NCI-H2171 (cell line): ENCODE measurements around the gene NHSL1.
"Not testable (repeated sequence)": the region's sequence is repeated elsewhere in the genome, so short reads cannot be mapped to it uniquely, and the experiment has no call there.

ENCODE experiments used
- DNase-seq: peaks from one replicate; lab custom pipeline; 2025; lab: John Stamatoyannopoulos, UW

The NHSL1 gene

DNA sequence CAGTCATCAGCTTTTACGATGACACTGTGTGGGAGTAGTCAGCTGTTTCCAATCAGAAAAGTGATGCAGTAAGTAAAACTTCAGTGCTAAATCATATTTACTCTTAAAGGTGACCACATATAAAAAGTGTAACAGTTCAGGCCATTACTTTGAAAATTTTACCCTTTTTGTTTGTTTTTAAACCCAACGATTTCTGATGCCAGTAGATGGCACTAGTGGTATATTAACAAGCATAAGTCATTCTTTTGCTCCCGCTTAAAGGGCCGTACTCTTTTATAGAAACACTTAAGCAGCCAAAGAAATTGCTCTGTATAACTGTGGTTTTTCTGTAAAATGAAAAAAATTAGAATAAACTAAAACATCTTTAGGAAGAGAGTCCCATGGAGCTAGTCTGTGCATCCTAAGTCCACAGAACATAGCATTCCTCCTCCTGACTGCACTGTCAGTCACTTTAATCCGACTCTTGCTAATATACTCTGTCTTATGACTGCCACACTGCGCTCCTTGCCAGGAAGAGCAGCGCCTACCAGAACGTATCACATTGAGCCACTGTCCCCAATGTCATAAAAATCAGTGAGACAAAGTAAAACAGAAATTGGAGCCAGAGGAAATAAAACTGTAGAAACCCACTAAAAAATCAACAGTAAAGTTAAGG lies 70.2 kb downstream of the NHSL1 start:
- peak; percentile 42 for DNase-seq

DNA sequence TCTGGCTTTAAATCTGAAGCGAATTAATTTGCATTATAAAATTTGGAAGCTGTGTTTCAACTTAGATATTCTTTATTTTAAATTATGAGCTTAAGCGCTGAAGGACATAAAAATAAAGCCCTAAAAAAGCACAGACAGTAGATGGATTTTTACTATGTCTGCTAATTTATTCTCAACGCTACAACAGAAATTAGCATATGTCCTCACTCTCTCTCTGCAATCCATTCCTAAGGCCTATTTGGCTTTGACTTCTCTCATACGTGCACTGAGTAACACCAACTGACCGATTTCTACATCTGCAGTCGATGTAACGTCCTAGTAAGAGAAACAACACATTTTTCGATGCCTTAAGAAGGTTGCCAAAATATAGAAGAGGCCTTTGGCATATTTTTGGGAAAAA lies 71.6 kb downstream of the NHSL1 start:
- no peak for DNase-seq

DNA sequence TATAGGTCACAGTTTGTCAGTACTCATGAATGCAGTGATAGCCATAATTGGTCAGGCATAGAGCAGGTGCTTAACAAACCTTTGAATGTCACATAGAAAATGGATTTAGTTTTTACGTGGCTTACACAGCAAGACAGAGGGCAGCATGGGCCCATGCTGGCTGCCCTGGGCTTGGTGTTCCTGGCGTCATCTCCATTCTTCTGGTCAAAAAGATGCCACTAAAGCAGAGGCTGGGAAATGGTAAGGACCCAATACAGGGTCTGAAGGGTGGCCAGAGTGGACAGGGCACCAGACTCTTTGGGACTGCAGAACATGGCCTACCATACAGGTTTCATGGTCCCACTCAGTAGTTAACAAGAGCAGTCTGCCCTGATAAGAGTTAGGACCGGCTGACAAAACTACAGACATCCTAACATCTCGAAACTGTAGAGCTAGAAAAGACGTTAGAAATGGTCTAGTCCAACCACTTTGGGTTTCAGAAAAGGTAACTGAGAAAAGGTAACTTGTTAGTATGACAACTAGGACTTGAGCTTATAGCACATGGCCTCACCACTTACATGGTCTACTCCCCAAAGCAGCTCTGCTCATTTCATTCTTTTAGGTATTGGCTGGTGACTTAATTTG lies 72.7 kb downstream of the NHSL1 start:
- DNase-seq: no peak

DNA sequence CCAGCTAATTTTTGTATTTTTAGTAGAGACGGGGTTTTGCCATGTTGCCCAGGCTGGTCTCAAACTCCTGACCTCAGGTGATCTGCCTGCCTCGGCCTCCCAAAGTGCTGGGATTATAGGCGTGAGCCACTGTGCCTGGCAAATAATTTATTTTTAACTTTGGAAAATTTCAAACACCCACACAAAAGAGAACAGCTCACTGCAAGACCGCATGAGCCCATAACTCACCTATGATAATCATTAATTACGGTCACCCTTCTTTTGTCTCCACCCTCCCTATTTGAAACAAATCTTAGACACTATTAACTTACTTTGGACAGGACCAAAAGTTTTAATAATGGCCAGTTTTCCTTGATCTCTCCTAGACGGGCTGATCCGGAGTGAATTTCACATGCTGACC lies 74.0 kb downstream of the NHSL1 start:
- not testable (repeated sequence) for DNase-seq

DNA sequence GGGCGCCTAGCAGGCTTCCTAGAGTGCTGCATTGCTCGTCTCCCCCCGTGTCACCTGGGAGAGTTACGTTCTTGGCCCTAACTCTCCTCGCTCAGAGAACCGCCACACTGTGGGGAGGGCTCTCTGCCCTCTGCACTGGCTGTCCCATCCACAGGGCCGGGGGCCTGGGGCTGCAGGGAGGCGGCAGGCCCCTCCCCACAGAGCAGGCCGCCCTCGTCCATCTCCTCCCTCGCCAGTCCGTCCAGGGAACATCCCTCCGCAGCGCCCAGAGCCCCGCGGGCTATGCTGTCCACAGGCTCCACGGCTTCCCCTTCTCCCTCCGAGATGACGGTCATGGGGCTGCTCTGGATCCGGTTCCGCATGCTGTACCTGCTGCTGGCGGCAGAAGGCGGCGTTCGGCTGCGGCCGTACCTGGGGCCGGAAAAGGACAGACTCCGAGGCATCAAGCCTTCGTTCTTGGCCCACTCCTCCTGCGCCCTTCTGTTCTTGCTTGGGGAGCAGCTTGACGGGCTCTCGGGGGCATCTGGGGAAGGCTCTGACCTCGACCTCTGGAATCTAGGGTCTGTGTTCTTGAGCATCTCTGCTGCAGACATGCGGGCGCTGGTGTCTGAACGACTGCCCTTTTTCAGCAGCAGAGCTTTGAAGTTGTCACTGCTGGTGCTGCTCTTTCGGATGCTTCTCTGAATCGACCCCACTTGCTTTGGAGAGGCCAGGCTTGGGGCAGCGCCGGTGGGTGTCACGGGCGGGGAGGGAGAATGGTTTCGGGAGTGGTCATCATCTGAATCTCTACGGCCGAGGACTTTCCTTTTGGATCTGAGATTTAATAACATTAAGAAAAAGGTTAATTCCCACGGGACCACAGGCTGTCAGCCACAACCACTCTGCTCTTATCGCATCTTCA lies 75.0 kb downstream of the NHSL1 start:
- no peak for DNase-seq

DNA sequence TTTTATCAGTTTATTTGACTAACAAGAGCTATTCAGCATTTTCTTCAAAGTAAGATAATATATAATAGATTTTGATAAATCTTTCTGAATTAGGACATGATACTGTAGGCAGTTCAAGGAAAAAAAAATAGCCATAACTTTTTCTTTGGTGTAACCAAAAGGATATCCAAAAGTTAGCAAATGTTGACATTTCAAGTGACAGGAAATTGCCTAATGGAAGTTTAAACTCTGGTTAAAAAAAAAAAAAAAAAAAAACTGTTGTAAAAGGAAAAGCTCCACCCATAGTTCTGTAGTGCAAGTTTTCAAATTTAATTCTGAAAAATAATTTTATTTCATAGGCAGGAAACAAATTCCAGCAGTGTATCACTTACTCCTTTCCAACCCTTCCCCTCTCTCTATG lies 76.4 kb downstream of the NHSL1 start:
- DNase-seq: no peak

DNA sequence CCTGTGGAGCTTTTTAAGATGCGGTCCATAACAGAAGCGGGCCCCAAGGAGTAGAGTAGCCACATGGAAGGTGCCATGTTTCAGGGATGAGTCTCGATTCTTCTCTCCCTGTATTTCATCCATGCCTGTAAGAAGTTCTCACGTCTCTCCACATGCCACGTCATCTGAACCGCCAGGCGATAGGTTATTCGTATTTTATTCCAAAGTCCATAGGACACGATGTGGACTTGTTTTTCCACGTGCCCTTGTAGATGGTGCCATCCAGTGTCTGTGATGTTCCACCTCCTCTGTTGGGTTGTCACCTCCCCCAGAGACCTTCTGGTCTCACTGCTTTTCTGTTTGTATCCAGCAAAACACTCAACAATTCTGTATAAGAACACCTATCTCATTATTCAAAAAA lies 77.7 kb downstream of the NHSL1 start:
- DNase-seq: no peak

DNA sequence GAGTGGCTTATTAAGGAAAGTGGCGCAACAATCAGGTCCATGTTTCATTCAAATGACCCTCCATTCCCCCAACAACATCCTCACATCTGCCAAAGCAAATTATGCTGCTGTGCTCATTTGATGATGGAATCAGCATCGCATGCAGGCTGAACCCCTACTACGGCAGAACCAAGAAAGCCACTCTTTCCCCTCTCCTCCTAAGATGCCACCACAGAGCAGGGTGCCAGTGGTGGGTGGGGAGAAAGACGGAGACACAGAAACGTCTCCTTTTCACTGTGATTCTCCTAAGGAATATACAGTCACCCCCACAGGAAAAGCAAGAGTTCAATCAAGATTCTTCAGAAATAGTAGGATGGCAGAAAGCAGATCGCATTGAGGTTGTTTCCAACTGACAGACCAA lies 78.2 kb downstream of the NHSL1 start:
- DNase-seq: no peak

DNA sequence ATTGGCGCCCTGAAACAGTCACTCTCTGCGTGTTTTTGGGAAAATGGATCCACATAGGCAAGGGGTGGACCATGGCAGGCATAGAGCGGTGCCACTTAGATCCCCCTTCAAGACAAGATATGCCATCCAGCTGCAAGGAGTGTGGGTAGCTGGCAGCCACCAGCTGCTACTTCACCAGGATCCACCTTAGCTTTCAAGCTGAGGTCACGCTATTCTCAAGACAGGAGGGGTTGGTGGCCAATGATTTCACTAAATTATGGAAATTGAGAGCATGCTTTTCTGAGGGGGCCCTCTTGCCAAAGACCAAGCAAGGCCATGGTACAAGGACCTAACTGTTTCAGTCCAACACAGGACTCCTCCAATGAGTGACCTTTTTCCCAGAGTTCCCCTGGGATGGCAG lies 78.9 kb downstream of the NHSL1 start:
- DNase-seq: no peak

DNA sequence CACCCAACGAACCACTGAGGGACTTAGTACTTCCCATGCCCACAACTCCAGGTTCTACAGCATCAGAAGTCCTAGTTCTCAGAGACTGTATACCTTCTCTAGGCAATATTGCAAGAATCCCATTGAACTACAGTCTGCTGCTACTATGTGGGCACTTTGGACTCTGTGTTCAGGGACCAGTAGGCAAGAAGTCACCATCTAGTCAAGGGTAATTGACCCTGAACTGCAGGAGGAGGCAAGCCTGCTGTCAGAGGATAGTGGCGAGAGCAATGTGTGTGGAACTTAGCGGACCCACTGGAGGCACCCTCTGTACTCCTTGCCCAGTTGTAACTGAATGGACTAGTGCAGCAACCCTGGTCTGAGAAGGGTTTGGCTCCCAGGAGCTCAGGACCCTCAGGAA lies 79.5 kb downstream of the NHSL1 start:
- DNase-seq: no peak

DNA sequence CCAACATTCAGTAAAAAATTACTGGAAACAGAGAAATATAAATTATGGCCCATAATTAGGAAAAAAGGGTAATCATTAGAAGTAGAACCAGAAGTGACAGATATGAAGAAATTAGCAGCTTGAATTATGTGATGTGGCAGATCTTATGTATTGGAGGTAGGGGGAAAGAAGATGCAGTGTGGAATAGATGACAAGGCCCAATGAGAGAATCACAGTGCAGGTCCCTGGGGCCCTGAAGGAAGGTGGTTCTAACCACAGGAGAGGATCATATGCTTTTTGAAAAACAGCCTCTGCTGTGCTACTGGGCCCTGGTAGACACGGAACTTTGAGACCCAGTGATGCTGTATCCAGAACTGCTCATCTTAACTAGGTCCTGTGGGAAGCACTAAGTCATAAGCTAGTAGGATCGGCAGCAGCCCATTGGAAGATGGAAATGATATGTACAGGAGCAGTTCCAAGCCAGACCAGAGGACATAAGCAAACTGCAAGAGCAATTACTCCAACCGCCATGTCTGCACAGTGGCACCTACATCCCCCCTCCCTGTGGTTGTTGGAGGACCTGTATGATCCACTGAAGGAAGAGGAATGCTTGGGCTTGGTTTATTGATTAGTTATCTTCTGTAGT lies 81.1 kb downstream of the NHSL1 start:
- DNase-seq: no peak

DNA sequence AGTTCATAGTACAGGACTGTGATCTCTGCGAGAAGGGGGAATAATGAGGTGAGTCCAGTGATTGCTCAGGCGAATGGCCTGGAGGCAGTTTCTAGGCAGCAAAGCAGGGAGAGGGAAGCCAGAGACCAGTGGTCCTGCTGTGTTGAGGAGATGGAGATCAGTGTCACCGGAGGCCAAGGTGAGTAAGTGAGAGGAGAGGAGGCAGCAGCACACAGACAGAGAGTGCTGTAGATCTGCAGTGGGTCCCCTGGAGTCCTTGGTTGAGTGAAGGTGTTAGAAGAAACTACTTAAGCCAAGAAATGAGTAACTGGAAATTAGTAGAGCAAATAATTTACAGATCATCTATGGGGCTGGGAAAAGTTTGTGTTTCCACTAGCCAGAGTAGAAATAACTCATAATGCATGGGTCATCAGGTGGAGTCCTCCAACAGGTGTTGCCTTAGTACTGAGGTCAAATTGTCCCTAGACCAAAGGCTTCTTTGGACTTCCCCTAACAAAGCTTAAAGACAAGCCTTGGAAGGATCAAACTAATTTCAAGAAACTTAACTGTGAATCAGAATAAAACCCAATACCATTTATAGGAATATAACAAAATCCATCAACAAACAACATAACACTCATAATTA lies 81.7 kb downstream of the NHSL1 start:
- no peak for DNase-seq

DNA sequence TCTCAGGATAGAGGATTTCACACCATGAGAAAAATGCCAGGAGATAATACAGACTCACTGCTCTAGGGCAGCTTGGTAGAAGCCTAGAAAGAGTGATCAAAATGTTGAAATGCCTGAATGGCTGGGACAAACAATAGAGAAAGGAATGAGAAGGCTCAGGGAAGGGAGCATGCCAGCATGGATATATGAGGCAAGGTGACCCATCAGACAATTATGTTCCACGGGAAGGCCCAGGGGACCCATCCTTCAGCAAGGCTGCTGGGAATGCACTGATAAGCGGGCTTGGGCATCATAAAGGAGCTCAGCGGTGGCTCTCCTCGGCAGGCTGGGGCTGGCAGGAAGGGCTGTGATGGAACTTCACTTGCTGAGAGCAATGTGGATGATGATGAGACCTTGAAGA lies 83.1 kb downstream of the NHSL1 start:
- no peak for DNase-seq

DNA sequence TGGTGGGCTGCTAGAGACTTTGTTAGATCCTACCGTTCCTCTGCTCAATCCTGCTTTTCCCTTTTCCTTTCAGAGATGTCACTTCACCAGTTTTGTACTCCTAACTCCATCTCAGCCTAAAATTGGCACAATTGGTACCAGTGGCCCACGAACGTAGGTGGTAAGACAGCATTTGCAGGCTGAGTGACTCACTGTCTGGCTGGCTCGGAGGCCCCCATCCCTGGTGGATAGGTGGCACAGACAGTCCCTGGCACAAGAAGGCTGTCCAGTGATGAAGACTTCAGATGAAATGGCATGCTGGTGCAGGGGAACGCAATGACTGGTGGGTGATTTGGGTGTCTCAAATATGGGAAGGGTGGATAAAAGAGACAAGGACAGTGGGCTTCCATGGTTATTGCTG lies 84.2 kb downstream of the NHSL1 start:
- DNase-seq: no peak

DNA sequence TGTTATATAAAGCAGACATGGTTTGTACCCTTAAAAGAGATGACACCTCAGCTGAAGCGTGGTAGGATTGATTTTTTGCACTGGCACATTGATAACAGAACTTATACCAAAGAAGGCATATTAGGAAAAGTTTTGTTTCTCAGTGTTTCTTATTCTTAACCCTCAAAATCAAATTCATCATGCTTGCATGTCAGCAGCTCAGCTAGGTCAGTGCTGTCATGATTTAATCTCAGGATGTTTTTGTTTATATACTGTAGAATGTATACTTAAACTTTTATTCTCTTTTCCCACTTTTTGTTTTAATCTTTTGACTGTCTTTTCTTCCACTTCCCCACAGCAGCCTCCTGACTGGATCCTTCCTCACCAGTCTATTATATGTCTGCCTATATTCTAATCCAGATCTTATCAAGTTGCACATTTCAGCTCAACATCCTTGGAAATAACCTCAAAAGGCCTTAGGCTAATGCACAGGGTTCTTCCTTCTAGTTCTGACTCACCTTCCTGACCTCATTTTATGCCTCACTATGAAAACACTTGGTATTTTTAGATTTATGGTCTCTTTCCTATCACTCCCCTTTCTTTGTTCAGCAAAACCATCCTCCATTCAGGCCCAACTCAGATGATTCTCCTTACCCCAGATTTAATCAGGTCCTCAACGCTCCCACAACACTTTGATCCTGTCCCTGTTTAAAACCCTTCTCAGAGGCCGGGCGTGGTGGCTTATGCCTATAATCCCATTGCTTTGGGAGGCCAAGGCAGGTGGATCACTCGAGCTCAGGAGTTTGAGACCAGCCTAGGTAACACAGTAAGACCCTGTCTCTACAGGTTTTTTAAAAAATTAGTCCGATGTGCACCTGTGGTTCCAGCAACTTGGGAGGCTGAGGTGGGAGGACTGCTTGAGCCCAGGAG lies 88.1 kb downstream of the NHSL1 start:
- no peak for DNase-seq

DNA sequence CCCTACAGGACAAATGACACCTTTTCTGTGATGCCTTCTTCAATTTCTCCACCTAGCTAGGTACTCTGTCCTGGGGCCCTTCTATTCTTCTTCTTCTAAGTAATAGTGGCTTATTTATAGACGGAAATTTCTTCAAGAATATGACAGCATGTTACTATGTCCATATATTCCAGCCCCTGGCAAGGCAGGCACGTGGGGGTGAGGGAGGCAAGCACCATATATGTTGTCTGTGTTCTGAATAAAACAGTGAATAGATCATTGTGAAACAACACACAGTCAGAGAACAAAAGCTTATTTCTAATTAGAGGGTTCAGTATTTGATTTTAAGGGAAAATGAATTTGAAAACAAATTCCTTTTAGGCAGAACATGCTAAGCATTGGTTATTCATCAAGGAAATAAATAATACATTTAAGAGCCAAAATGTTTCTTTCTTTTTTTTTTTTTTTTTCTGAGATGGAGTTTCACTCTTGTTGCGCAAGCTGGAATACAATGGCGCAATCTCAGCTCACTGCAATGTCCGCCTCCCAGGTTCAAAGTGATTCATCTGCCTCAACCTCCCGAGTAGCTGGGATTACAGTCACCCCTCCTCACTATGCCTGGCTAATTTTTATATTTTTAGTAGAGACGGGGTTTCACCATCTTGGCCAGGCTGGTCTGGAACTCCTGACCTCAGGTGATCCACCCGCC lies 89.1 kb downstream of the NHSL1 start:
- DNase-seq: no peak

DNA sequence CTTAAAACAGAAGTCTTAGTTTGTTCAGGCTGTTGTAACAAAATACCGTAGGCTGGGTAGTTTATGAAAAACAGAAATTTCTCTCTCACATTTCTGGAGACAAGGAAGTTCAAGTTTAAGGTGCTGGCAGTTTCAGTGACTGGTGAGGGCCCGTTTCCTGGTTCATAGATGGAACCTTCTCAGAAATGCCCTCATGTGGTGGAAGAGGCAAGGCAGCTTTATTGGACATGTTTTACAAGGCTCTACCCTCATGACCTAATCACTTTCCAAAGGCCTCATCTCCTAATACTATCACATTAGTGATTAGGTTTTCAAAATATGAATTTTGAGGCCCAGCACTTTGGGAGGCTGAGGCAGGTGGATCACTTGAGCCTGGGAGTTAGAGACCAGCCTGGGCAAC lies 92.9 kb downstream of the NHSL1 start:
- DNase-seq: no peak

DNA sequence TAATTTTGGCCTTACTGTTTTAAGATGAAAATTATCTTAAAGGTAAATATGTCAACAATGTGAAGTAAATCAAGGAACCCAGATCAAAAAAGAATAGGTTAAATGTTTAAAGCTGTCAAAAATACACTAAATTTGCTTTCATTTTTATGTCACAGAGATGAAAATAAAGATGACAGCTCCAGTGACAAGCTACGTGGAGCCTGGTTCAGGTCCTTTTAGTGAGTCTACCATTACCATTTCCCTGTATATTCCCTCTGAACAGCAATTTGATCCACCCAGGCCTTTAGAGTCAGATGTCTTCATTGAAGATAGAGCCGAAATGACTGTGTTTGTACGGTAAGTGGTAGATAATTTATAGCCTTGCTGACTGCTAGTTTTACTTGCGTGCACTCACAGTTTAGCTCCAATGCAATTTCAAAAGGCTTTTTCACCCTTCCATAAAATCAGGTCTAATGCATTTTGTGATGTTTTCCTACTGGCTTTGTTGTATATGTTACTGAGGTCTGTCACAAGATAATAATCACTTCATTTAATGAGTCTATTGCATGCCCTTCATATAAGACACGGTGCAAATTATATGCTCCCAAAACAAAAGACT lies 93.4 kb downstream of the NHSL1 start:
- no peak for DNase-seq

DNA sequence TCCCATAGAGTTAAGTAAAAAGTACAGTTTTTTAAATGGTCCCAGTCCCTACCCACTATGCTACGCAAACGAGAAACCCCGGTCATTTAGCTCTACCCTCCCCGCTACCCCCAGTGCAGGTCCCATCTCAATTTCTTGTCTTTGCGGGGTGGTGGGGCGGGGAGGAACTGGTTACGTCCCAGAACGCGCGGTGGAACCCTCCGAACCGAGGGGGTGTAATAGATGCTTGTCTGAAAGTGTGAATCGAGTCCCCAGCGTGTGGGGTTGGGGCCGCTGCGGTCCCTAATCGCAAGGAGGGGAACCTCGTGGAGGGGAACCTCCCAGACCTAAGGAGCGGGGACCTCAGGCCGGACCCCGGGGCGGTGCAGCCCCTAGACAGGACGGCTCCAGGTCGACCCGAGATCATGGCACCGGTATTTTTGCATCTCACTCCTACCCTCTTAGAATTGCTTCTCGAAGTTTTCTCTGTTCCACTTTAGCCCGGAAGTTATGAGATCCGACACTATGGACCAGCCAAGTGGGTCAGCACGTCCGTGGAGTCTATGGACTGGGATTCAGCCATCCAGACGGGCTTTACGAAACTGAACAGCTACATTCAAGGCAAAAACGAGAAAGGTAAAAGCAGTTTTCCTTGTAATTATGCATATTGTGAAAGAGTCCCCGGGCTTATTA lies 94.5 kb downstream of the NHSL1 start:
- no peak for DNase-seq
